ENCODE measurements around the gene GPX8. TPM values are rescaled to one million over a fixed set of nuclear protein-coding genes. Genes with fewer than 3 reads are reported as not detected.
A peak's percentile ranks its signal among the peaks of the same experiment; 100 is the strongest.

GPX8 gene
- total RNA-seq, 1 donor from 2014 or later: 40.9 TPM

GRCh38 chr5:55143624-55144023 is 16.3 kb upstream of the GPX8 start:
- Mint-ChIP-seq H3K4me3 (ENCODE audit: unreplicated experiment) (no peak overlapping the region), H3K36me3 (ENCODE audit: low read depth, unreplicated experiment) (no peaks in the 10 kb centered on the region), H3K27me3 (ENCODE audit: unreplicated experiment) (peaks cover 1% of the 10 kb centered on the region), H3K27ac (ENCODE audit: unreplicated experiment) (no peak overlapping the region), H3K4me1 (ENCODE audit: unreplicated experiment) (no peaks in the 10 kb centered on the region), H3K9me3 (ENCODE audit: unreplicated experiment) (no peaks in the 10 kb centered on the region)
- DNase-seq (ENCODE audit: low spot score): no peak
- TF ChIP-seq, protein P1, sequence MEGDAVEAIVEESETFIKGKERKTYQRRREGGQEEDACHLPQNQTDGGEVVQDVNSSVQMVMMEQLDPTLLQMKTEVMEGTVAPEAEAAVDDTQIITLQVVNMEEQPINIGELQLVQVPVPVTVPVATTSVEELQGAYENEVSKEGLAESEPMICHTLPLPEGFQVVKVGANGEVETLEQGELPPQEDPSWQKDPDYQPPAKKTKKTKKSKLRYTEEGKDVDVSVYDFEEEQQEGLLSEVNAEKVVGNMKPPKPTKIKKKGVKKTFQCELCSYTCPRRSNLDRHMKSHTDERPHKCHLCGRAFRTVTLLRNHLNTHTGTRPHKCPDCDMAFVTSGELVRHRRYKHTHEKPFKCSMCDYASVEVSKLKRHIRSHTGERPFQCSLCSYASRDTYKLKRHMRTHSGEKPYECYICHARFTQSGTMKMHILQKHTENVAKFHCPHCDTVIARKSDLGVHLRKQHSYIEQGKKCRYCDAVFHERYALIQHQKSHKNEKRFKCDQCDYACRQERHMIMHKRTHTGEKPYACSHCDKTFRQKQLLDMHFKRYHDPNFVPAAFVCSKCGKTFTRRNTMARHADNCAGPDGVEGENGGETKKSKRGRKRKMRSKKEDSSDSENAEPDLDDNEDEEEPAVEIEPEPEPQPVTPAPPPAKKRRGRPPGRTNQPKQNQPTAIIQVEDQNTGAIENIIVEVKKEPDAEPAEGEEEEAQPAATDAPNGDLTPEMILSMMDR (IDR thresholded peaks at IDR 0.05; ENCODE audit: unreplicated experiment): no peak

- no peak overlapping the region for H3K4me3 Mint-ChIP-seq (ENCODE audit: unreplicated experiment)
- H3K36me3 Mint-ChIP-seq (ENCODE audit: low read depth, unreplicated experiment): no peaks in the 10 kb centered on the region
- TF ChIP-seq, protein P1 (IDR thresholded peaks at IDR 0.05; ENCODE audit: unreplicated experiment): no peak
- peaks cover 1% of the 10 kb centered on the region for H3K27me3 Mint-ChIP-seq (ENCODE audit: unreplicated experiment)
- H3K27ac Mint-ChIP-seq (ENCODE audit: unreplicated experiment): no peak overlapping the region
- no peaks in the 10 kb centered on the region for H3K4me1 Mint-ChIP-seq (ENCODE audit: unreplicated experiment)
- no peaks in the 10 kb centered on the region for H3K9me3 Mint-ChIP-seq (ENCODE audit: unreplicated experiment)
- DNase-seq (ENCODE audit: low spot score): no peak
Observed at GRCh38 chr5:55146080-55146479, 13.9 kb upstream of the GPX8 start.

DNA sequence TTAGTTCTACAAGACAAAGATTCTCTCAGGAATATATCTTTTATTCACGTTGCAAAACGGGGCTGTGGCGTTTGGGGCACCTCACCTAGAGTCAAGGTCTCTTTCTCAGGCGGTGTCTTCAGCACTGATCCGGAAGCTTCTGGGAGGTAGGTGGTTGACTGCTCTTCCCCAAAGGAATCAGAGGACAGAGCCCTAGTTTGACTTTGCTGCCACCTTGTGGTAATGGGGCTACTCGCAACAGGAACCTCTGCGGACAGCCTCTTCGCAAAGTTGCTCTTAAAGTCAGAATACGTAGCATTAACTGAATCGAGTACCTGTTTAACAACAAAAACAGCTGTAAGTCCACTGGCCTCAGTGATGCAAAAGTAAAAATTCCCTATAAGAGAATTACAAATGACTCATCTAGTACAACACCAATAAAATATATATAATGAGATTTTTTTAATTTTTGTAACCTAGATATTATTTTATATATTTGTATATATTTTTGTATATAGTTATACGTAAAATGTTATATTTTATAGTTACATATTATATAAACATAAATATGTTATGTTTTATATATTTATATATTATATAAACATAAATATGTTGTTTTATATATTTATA is 13.3 kb upstream of the GPX8 start:
- DNase-seq (ENCODE audit: low spot score): peak; percentile 88
- peaks cover 1% of the 10 kb centered on the region for H3K27me3 Mint-ChIP-seq (ENCODE audit: unreplicated experiment)
- no peaks in the 10 kb centered on the region for H3K36me3 Mint-ChIP-seq (ENCODE audit: low read depth, unreplicated experiment)
- no peaks in the 10 kb centered on the region for H3K4me1 Mint-ChIP-seq (ENCODE audit: unreplicated experiment)
- H3K27ac Mint-ChIP-seq (ENCODE audit: unreplicated experiment): no peak overlapping the region
- TF ChIP-seq, protein P1 (IDR thresholded peaks at IDR 0.05; ENCODE audit: unreplicated experiment): peak; percentile 90
- no peaks in the 10 kb centered on the region for H3K9me3 Mint-ChIP-seq (ENCODE audit: unreplicated experiment)
- H3K4me3 Mint-ChIP-seq (ENCODE audit: unreplicated experiment): no peak overlapping the region

DNA sequence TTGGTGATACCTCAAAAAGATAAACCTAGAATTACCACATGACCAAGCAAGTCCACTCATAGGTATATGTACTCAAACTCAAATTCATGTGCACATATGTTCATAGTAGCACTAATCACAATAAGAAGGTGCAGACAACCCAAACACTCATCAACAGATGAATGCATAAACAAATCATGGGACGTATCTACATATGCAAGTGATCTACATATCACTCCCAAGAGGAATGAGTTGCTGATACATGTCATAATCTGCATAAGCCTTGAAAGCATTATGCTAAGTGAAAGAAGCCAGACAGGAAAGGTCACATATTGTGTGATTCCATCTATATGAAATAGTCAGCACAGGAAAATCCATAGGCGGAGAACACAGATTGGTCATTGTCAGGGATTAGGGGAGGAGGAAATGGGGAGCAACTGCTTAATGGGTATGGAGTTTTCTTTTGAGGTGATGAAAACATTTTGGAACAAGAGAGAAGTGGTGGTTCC is 10.6 kb upstream of the GPX8 start:
- TF ChIP-seq, protein P1 (IDR thresholded peaks at IDR 0.05; ENCODE audit: unreplicated experiment): no peak
- peaks cover 4% of the 10 kb centered on the region for H3K27me3 Mint-ChIP-seq (ENCODE audit: unreplicated experiment)
- H3K36me3 Mint-ChIP-seq (ENCODE audit: low read depth, unreplicated experiment): no peaks in the 10 kb centered on the region
- H3K4me1 Mint-ChIP-seq (ENCODE audit: unreplicated experiment): peaks cover 3% of the 10 kb centered on the region
- no peak for DNase-seq (ENCODE audit: low spot score)
- H3K9me3 Mint-ChIP-seq (ENCODE audit: unreplicated experiment): no peaks in the 10 kb centered on the region
- no peak overlapping the region for H3K4me3 Mint-ChIP-seq (ENCODE audit: unreplicated experiment)
- H3K27ac Mint-ChIP-seq (ENCODE audit: unreplicated experiment): no peak overlapping the region

Data from endothelial cell (in vitro differentiated cells).